Cardiac fibroblast (primary cell): ENCODE measurements around the gene SDK1.

Experiments
- DNase-seq, 2 donors: peaks; one replicate each; pipeline versions ENCODE4 v3.0.0 to v3.0.0-alpha.2; 2010; ENCODE audit warnings: low read depth in 2 of 2
- H3K4me3 ChIP-seq, 2 donors: replicated peaks in 1 of 2; 1 replicate in 1 of 2; 2 replicates in 1 of 2; pipeline ENCODE4 v1.5.1; 2011; ENCODE audit warnings: low read depth in 2 of 2, low read length in 2 of 2, mild to moderate bottlenecking in 2 of 2, moderate library complexity in 1 of 2
- TF ChIP-seq, protein P1 (sequence below): IDR thresholded peaks from one replicate; pipeline ENCODE4 v1.5.1; 2011; ENCODE audit warnings: low read depth, mild to moderate bottlenecking, low read length, inconsistent platforms

The SDK1 gene

DNA sequence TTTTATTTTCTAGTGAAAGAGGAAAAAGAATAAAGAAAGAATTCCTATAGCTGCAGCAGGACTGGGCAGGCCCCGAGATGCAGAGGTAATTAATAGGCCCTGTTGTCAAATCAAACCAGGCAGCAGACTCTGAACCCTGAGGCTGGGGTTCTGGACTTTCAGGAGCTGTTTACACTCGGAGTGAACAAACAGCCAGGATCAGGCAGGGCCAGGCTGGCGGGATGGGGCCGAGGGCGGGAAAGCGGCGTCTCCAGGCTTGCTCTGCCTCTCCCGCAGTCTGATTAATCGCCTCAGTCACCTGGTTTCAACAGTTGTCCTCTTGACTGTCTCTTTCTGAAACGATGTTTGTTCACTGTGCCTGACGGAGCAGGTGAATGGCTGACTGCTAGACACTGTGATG is 705.6 kb downstream of the SDK1 start:
- no peak for DNase-seq
- H3K4me3 ChIP-seq = no peak overlapping the region
- TF ChIP-seq, protein P1, sequence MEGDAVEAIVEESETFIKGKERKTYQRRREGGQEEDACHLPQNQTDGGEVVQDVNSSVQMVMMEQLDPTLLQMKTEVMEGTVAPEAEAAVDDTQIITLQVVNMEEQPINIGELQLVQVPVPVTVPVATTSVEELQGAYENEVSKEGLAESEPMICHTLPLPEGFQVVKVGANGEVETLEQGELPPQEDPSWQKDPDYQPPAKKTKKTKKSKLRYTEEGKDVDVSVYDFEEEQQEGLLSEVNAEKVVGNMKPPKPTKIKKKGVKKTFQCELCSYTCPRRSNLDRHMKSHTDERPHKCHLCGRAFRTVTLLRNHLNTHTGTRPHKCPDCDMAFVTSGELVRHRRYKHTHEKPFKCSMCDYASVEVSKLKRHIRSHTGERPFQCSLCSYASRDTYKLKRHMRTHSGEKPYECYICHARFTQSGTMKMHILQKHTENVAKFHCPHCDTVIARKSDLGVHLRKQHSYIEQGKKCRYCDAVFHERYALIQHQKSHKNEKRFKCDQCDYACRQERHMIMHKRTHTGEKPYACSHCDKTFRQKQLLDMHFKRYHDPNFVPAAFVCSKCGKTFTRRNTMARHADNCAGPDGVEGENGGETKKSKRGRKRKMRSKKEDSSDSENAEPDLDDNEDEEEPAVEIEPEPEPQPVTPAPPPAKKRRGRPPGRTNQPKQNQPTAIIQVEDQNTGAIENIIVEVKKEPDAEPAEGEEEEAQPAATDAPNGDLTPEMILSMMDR = no peak

DNA sequence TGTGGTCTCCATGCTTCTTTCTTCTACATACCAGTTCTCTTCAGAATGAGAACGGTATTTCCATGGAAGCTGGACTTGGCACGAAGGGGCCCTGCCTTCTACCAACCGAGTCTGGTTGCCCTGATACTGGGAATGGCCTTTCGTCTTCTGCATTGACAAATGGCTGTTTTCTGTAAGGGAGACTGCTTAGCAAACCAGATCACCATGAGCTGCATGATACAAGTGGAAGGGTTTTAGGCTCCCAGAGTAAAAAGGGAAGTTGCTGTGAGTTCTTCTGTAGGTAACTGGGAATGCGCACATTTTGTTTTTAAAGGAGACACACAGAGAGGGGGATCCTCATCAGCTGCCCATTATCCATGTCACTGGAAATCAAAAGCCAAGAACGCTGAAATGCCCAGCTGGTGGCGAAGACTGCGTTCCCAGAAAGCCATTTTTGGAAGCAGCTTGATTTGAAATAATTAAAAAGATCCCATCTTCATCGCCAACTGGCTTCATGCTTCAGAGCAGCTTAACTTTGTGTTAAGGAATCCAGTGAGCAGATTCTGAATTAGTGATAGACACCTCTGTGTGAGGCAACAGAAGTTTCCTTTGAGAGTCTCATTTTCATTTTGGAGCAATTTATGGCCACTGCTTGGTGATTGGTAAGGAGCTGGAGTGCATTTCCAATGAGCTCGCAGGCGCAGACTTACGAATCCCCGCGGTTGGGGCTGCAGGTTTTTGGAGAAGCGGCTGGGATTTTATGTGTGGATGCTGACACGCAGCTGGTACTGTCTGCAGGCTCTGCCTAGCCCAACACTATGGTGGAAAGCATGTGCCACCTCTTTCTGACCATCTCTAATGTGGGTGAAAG is 708.4 kb downstream of the SDK1 start:
- DNase-seq = no peak
- H3K4me3 ChIP-seq = no peak overlapping the region
- TF ChIP-seq, protein P1 = no peak

DNA sequence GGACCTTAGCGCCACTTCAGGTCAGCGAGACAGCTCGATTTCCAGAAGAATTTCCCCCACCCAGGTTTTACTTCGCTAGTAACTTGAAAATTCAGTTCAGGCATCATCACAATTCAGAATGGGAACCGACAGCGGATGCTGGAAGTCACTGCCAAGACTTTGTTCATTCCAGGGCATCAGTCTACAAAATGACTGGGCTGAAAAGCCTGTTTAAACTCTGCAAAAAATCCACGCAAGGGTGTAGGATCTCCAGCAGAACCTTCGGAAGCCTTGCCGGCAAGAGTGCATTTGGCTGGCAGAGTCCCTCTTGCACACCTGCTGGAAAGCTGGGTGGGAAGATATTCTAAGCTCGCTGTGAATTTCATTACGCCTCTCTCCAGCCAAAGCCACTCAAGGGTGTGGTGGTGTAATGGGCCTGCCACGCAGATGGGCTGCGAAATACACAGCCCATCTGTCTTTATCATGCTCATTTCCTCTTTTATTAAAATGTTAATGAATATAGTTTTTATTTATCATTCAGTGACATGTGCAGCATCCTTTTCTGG is 709.1 kb downstream of the SDK1 start:
- no peak for DNase-seq
- TF ChIP-seq, protein P1 = no peak
- H3K4me3 ChIP-seq = no peak overlapping the region

DNA sequence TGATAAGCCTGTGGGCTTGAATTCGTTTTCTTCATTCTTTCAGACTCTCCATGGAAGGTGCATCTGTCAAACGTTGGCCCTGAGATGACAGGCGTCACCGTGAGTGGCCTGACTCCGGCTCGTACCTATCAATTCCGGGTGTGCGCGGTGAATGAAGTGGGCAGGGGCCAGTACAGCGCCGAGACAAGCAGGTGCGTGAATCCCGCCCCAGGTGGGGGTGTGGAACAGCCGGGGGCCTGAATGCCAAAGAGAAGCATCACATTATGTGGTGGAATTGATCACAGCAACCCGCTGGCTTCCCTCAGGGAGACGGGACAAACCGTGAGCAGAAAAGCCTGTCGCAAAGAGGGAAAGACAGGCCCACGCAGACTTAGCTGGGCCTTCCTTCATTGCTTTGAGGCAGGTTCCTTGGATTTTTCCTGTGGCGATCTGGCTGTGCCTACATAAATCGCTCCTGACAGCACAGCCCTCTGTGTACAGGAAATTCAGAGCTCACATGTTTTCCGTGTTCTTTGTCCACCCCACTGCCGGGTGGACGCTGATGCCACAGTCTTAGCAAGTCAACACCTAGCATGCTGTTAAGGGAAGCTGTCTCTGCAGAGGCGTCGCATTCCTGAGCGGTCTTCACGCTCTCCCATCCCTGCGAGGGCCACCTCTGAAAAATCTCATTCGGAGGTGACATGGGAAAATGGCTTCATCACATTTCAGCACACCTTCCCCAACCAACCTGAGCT is 710.0 kb downstream of the SDK1 start:
- TF ChIP-seq, protein P1 = no peak
- DNase-seq = no peak
- no peak overlapping the region for H3K4me3 ChIP-seq

DNA sequence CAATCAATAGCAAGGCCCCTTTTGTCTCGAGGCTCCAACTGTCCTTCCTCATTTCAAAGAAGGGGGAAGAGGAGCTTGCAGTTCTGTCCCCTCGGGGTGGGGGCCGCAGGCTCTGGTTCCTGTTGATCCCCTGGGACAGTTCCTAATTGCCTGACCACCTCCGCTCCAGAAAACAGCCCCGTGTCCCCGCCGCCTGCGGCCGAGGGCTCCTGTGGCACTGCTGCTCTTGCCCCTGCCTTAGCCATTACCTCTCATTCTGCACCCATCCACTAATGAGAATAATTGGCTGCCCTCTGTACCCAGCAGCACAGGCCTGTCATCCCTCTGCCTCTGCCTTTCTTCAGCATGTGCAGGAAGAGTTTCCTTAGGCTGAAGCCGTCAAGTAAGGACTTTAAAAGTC is 712.7 kb downstream of the SDK1 start:
- no peak for DNase-seq
- no peak overlapping the region for H3K4me3 ChIP-seq
- TF ChIP-seq, protein P1 = no peak

DNA sequence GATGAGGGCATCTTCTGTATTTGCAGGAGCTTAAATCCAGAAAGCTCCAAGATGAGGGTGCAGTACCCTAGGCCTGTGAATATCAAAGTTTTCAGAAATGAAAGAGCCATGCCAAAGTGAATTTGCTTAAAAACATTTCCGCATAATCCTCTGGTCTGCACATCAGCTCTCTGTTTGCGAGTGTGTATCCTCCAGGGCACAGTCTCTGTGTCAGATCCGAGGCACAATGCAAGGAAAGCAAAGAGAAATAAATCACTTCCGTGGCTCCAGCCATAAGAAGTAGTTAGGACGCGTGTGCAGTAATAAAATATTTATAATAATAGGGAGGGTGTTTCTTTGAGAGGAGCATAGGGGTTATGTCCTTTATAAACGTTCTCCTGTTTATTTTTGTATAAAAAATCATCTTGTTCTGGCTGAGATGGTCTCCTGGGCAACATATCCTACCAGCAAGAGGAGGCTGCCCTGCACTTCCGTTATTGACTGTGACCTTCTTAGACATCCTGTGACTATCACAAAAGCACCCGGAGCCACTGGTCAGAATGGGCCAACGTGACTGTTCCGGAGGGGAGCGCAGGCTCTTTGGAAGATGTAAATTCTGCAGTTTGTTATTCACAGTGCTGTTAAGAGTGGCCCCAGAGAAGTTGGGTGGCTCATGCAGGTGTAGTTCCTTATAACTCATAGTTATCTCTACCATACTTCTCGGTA is 713.4 kb downstream of the SDK1 start:
- no peak overlapping the region for H3K4me3 ChIP-seq
- TF ChIP-seq, protein P1 = no peak

More for the DNA sequence above, 713.4 kb downstream of the SDK1 start:
- DNase-seq = no peak
